Measurements from ENCODE around the gene PAFAH2.

DNA sequence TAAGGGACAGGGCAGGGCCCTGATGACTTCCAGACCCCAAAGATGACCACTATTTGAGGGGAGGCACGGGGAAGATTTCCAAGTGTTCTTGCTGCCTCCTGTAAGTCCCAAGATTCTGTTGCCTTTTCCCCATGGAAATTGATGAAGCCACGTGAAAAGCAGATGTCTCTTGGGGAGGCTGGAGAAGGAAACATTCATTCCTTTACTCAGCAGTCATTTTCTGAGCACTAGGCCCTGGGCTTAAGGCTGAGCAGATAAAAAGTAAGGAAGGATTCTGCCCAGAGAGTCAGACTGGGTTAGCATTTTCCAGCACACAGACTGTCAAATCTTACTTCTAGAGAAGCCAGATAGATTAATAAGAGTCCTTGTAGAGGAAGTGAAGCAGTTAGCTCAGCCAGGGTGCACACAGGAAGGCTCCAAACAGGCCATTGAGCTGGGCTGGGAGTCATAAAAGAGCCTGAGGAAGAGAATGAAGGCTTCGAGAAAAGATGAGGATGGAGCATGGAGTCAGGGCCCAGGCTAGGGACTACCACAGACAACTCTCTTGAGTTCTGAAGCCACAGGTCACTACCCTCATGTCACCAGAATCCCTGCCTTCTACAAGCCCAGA, 33.9 kb upstream of the PAFAH2 start:
- TF ChIP-seq, protein P1, sequence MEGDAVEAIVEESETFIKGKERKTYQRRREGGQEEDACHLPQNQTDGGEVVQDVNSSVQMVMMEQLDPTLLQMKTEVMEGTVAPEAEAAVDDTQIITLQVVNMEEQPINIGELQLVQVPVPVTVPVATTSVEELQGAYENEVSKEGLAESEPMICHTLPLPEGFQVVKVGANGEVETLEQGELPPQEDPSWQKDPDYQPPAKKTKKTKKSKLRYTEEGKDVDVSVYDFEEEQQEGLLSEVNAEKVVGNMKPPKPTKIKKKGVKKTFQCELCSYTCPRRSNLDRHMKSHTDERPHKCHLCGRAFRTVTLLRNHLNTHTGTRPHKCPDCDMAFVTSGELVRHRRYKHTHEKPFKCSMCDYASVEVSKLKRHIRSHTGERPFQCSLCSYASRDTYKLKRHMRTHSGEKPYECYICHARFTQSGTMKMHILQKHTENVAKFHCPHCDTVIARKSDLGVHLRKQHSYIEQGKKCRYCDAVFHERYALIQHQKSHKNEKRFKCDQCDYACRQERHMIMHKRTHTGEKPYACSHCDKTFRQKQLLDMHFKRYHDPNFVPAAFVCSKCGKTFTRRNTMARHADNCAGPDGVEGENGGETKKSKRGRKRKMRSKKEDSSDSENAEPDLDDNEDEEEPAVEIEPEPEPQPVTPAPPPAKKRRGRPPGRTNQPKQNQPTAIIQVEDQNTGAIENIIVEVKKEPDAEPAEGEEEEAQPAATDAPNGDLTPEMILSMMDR (IDR thresholded peaks at IDR 0.05; ENCODE audit: insufficient read depth, low read length) = no peak
- TF ChIP-seq POLR2AphosphoS5 (IDR thresholded peaks at IDR 0.05; ENCODE audit: low read depth) = no peak

All from HL-60 (cell line).